GM19372 (cell line): Measurements from ENCODE around the gene RFPL1.

Experiments used
- ATAC-seq: cut with Tn5 transposase; IDR thresholded peaks from one replicate; pipeline ENCODE4 v1.9.1; 2021; ENCODE audit warnings: mild to moderate bottlenecking, low read depth, moderate library complexity; ENCODE audit not compliant: unreplicated experiment

RFPL1 gene

DNA sequence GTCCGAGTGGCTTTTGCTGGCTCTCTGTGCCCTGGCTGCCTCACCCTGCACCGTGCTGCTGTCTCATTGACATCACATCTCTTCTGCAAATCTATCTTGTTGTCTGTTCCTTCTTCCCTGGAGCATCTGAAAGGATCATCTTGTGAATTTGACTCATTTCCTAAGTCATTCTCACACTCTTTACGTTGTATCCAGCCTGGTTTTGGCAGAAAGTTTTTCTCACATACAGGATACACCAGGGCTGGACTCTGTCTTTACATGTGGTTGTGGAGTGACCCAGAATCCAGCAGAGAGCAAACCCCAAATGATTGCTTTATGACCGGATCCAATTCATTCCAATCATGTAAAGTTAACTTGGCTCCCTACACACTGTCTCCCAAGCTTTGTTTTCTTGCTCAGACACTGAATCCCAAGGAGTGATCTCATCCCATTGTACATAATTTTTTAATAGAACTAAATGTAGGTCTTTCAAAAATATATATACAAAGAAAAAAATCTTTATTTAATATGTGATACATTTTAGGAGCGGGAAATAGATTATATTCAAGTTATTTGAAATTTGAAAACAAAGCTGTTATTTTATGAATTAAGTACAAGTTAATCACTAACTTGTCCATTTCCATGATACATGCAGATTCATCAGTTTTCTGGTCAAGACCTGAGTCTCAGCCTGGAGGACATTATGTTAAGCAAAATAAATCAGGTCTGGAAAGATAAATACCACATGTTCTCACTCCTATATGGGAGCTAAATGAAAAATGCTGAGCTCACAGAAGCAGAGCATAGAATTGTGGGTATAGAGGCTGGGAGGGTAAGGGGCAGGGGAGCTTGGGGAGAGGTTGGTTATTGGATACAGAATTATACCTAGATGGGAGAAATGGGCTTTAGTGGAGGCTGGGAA is 2.9 kb upstream of the RFPL1 start:
- no peak for ATAC-seq

DNA sequence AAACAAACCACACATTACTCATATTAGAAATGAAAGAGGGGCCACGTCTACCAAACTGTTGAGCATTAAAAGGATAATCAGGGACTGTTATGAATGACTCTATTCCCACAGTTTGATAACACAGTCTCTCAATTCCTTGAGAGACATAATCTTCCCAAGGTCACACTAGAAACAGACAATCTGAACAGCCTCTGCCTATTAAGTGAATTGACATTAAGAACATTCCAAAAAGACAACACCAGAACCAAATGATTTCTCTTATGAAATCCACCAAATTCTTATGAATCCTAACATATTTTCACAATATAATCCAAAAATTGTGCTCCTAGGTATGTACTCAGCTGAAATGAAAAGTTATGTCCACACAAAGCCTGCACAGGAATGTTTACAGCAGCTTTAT is 4.6 kb downstream of the RFPL1 start:
- no peak for ATAC-seq

DNA sequence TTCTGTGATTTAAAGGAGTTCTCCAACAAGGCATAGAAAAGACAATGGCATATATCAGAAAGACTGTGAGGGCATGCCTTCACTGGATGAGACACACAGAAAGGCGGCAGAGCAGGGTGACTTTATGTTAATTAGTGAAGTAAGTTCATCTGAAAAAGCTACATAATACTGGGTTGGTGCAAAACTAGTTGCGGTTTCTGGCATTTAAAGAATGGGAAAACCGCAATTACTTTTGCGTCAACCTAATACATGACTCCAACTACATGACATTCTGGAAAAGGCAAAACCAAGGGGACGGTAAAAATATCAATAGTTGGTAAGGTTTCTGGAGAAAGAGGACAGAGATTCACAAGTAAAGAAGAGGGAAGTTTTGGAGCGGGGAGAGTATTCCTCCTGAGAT is 5.1 kb downstream of the RFPL1 start:
- ATAC-seq = no peak

DNA sequence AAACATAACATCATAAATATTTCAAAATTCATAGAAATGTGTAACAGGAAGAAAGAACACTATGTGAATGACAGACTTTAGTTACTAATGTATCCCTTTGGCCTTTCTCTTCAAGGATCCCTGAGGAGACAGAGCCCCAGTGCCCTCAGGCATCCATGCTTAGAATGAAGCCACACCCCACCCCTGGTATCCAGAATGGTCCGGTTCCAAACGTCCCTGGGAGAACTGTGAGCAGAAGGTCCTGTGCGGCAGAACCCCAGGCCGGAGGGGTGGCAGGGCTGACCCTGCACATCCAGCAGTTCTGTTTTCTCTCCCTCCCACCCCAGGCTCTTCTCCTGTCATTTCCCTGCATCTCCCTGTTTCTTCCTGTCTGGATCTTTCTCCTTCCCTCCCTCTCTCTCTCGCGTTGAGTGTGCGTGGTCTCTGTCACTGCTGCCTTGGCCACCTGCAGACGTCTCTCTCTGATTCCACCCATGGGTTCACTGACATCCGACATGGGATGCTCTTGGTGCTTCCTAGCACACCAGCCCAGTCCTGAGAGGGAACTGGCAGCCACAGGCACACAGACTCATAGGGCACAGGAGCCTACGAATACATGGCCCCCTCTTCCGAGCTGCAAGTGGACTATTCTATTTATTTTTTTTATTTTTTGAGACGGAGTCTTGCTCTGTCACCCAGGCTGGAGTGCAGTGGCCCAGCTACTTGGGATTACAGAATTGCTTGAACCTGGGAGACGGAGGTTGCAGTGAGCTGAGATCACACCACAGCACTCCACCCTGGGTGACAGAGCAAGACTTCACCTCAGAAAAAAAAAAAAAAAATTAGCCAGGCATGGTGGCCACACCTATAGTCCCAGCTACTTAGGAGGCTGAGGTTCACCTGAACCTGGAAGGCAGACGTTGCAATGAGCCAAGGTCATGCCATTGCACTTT is 5.7 kb downstream of the RFPL1 start:
- no peak for ATAC-seq

DNA sequence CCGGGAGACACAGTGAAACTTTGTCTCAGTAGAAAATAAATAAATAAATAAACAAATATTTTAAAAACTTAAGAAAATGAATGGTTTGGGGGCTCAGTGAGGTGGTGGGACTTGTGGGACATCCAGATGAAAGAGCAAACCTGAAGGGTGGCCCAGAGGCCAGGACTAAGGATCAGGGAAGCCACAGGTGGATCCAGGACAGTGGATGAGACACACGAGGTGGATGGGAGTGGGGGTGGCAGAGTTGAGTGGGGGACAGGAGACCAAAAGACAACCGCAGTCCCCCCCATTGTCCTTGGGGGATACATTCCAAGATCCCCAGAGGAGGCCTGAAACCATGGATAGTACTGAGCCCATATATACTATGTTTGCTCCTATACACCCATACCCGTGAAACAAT is 7.1 kb downstream of the RFPL1 start:
- no peak for ATAC-seq

DNA sequence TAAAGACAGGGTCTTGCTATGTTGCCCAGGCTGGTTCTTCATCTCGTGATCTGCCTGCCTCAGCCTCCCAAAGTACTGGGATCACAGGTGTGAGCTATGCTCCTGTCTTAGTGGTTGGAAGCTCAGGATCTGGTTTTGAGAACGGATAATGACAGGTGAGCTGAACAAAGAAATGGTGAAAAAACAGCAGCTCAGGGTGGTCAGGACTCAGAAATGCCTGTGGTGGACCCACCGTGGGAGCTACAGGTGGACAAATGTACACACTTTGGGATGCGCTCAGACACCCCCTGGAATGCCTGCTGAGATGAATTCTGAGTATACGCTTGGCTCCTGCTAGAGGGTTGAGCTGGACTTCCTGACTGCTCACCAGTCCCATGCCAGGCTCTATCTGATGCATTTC is 9.5 kb downstream of the RFPL1 start:
- ATAC-seq = no peak

DNA sequence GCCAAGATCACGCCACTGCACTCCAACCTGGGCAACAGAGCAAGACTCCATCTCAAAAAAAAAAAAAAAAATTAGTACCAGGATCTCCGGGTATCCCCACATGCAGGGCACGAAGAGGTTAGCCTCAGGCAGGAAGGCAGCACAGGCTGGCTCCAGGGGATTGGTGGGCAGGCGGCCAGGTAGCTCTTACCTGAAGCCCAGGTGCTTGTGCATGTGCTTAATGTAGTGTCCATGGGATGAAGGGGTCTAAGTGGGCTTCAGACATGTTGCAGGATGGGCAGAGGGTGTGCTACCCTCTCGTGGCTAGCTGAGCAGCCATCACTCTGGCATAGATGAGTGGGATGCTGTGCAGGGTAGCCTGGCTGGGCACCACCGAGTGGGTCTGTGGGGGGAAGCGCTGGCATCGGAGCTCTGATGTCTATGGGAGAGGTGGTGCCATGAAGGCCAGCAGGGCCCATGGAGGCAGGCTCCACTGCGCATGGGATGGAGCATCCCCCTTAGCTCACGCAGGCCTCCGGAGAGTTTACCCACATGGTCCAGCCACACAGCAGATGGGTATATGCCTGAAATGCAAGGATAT is 11.0 kb downstream of the RFPL1 start:
- ATAC-seq = no peak

DNA sequence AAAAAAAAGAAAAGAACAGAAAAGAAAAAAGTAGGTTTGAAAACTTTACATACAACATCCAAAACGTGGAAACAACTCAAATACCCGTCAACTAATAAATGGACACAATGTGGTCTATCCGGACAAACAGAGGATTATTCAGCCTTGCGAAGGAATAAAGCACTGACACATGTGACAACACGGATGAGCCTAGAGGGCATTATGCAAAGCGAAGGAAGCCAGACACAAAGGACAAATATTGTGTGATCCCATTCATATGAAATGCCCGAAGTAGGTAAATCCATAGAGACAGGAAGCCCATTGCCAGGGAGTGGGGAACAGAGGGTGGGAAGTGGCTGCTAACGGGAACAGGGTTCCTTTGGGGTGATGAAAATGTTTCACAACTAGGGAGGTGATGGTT is 11.8 kb downstream of the RFPL1 start:
- ATAC-seq = no peak

DNA sequence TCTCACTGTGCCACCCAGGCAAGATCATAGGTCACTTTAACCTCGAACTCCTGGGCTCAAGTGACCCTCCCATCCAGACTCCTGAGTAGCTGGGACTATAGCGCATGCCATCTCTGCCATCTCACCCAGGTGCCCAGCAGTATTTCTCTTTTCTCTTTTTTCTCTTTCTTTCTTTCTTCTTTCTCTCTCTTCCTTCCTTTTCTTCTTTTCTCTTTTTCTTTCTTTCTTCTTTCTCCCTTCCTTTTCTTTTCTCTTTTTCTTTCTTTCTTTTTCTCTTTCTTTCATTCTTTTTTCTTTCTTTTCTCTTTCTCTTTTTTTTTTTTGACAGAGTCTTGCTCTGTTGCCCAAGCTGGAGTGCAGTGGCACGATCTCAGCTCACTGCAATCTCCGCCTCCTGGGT is 13.5 kb downstream of the RFPL1 start:
- ATAC-seq = no peak

DNA sequence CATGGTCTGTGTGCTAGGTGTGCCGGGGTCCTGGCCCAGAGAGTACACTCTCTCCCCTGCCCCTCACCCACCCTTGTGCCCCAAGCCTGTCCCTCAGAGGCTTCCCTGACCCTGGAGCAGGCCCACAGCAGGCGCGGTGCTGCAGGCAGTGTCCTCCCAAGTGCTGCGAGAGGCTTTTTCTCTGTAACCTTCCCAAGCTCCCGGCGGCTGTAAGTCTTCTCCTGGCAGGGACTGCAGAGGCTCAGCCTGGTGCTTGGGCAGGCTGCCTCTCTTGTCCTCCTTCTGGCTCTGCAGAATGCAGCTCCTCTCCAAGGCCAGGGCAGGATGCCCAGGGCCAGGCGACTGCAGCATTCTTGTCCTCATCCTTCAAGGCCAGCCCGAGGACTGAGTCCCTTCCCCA is 15.9 kb downstream of the RFPL1 start:
- no peak for ATAC-seq

DNA sequence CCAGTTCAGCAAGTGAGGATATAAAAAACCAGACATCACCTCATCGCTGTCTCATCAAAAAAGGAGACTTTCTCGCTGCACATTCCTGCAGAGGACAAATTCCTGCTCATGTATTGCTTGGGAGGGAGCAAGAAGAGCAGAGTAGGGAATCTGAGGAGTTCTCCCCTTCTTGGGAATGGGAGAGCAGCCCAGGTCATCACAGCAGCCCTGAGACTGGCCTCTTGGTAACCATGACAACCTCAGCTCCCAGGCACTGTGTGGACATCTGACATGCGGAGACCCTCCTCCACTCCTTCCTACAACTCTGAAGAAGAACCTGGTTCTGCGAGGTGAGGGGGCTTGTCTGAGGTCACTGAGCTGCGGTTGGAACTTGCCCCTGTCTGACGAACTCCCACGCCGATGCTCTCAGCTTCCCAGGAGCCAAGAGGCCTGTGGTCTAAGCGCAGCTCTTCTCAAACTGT is 17.9 kb downstream of the RFPL1 start:
- ATAC-seq = no peak

DNA sequence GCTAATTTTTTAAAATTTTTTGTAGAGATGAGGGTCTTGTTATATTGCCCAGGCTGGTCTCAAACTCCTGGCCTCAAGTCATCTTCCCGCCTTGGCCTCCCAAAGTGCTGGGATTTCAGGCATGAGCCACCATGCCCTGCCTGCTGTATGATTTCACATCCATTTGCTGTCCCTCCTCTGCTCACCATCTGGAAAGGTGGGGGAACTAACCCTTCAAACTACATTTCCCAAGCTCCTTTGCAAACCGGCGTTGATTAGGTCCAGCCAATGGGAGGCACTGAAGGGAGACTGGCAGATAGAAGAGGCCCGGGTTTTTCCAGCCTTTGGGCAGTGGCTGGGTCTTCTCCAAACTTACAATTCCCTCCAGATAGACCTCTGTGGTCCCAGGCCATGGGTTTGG is 19.3 kb downstream of the RFPL1 start:
- ATAC-seq = no peak

DNA sequence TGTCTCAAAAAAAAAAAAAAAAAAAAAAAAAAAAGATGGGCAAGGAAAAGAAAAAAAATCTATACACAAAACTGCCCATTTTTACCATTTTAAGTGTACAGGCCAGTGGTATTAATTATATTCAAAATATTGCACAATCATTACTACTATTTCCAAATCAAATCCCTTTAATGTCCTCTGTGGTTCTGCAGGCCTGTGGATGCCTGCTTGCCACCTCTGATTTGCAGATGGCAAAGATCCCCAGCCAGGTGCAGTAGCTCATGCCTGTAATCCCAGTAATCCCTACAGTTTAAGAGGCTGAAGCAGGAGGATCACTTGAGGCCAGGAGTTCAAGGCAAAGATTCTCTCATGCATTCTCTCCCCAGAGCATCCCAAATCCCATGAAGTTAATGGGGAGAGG is 20.2 kb downstream of the RFPL1 start:
- ATAC-seq = no peak

DNA sequence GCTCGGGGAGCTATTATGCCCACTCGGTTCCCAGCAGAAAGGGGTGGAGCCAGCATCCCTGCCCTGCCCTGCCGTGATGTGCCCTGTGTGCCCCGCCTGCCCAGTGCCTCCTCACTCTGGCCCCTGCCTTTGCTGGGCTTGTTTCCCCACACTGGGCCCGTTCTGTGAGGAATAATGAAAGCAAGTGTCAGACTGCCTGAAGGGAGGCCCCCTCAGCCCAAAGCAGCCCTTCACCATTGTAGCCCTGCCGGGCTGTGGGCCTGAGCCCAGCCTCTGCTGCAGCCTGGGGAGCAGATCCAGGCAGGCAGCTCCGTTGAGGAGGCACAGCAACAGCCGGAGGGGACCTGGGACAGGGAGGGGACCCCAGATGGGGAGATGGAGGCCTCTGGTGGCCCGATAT is 21.4 kb downstream of the RFPL1 start:
- no peak for ATAC-seq

DNA sequence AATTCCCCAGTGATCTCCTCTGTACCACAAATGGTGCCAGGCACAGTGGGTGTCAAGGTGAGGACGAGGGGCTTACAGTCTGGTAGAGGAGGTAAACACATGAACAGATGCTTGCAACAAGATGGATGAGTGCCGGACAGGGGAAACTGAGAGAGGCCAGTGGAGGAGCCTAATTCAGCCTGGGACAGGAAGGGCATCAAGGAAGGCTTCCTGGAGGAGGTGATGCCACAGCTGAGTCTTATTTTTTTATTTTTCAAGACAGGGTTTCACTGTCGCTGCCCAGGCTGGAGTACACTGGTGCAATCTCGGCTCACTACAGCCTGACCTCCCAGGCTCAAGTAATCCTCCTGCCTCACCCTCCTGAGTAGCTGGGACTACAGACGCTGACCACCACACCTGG is 22.9 kb downstream of the RFPL1 start:
- no peak for ATAC-seq

DNA sequence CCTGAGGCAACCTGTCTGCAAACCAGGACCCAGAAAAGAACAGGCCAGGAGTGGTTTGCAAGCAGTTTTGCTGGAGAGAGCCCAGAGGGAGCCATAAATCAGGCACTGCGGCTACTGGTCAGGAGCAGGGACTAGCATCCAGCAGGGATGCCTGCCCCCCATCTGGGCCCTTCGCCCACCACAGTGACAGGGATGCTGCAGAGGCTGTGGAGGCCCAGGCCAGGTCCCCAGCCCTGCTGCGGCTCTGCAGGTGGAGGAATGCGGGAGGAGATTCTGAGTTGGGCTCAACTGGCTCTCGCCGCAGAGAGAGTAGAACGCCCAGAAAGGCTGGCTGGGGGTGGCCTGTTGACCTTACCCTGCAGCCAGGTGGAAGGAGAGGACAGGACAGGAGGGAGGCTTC is 25.2 kb downstream of the RFPL1 start:
- ATAC-seq = no peak

DNA sequence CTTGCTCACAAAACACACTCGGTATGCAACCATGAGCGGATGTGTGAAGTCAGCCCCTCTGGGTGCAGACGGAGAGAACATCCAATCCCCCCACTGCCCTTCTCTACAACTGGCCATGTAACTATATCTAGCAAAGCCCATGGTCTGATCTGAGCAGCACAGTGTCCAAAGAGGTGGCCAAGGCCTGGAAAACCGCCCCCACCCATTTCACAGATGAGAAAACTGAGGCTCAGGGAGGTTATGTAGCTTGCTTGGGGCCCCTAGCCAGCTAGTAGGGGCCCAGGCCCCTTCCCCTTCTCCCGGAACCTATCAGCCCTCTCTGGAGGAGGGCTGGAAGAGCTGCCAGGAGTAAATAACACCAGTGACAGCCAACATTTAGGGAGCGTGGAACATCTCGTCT is 26.2 kb downstream of the RFPL1 start:
- no peak for ATAC-seq

DNA sequence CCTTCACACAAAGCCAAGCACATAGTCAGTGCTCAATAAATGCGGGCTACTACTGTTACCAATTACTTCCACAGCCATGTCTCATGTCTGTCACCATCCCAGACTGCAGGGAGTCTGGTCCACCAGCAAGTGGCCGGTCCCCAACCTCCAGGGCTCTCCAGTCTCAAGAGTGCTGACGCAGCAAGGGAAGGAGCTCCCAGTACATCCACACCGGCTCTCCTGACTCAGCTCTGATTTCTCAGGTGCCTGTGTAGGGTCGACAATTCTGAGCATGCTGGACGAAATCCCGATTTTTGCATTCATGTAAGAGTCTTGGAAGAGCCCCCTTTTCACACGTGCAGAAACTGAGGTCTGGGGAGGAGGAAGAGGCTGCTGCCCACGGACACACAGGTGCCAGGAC is 31.4 kb downstream of the RFPL1 start:
- ATAC-seq = no peak

DNA sequence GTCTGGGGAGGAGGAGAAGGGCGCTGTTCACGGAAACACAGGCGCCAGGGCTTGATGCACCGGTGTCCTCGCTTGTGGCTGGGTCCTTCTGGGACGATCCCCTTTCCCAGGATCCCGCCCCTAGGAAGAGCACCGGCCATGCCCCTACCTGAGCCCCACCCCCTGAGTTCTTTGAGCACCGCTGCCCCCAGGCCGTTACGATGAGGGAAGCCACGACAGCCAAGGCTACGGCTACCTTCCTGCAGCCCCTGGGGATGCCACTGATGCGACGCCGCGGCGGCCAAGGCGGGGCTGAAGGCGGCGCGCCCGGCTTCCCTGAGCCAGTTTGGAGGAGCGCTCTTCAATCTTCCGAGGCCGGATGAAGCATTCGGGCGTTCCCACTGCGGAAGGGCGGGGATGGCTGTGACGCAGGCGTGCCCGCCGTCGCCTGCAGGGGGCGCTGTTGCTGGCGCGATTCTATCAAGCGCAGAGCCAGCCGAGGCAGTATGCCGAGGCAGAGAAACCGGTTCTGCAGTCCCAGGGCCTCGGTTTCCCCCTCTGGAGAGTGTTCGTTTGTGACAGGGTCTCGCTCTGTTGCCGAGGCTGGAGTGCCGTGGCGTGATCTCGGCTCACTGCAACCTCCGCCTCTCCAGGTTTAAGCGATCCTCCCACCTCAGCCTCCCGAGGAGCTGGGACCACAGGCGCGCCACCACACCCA is 31.9 kb downstream of the RFPL1 start:
- ATAC-seq = no peak

DNA sequence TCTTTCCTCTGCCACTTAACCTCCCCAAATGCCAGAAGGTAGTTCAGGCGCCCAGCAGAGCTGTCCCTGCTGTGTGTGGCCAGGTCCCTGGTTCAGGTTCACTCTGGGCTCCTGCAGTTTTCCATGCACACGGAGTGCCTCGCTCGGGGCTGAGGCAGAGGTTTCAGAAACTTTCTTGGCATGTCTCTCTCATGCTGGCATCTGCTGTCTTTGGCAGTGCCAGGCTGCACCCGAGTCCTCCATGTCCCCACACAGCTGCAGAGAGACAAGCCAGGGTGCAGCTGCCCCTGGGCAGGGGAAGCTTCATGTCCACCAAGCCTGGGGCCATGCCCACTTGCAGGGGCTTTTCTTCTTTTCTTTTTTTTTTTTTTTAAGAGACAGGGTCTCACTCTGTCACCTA is 34.6 kb downstream of the RFPL1 start:
- ATAC-seq = no peak

DNA sequence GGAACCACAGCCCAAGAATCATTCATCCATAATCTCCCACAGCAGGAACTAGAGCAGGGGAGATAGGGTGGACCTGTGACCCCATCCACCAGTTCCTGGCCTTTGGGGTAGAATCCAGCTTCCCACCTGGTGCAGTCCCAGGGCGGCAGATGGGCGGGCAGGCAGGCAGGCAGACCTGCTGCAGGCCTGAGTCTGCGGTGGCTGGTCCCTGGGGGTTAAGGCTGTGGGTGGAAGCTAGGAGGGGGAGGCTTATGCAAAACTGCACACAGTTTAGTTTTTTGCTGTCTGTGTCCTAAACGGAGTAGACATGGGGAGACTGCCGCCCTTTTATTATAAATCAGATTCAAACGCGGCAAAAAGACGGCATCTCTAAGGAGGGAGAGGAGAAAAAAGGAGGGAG is 37.2 kb downstream of the RFPL1 start:
- peak; percentile 49 for ATAC-seq
